Stimulated activated CD8-positive, alpha-beta memory T cell treated with anti-CD3 and anti-CD28 coated beads, Interleukin-4, amount 100 ng/mL, for 24 hours (primary cell): ENCODE results near the gene ERMN.
A peak's percentile ranks its signal among the peaks of the same experiment; 100 is the strongest.

Experiments
- DNase-seq: peaks from one replicate; pipeline ENCODE4 v3.0.0-alpha.2; 2020; ENCODE audit warnings: low read depth

Gene ERMN

GRCh38 chr2:157329524-157329923 is 3.9 kb upstream of the ERMN start:
- DNase-seq, result no peak

- peak; percentile 79 for DNase-seq
Observed at GRCh38 chr2:157327621-157328500, 2.2 kb upstream of the ERMN start.

GRCh38 chr2:157327200-157327599 is 1.6 kb upstream of the ERMN start:
- DNase-seq, result no peak

GRCh38 chr2:157326698-157327097 is 1.1 kb upstream of the ERMN start:
- no peak for DNase-seq

- no peak for DNase-seq
Observed at GRCh38 chr2:157324331-157324843, 1.2 kb downstream of the ERMN start.

GRCh38 chr2:157322432-157322831 is 3.2 kb downstream of the ERMN start:
- DNase-seq, result no peak

- DNase-seq, result no peak
Observed at GRCh38 chr2:157321466-157321865, 4.2 kb downstream of the ERMN start.

GRCh38 chr2:157320409-157320808 is 5.2 kb downstream of the ERMN start:
- DNase-seq, result no peak

- no peak for DNase-seq
Observed at GRCh38 chr2:157319795-157320194, 5.8 kb downstream of the ERMN start.

GRCh38 chr2:157318884-157319283 is 6.7 kb downstream of the ERMN start:
- no peak for DNase-seq

GRCh38 chr2:157315901-157316300 is 9.7 kb downstream of the ERMN start:
- DNase-seq, result no peak

- DNase-seq, result no peak
Observed at GRCh38 chr2:157312866-157313486, 12.6 kb downstream of the ERMN start.

GRCh38 chr2:157311706-157312105 is 13.9 kb downstream of the ERMN start:
- no peak for DNase-seq

- DNase-seq, result no peak
Observed at GRCh38 chr2:157309878-157310277, 15.7 kb downstream of the ERMN start.

GRCh38 chr2:157307021-157307420 is 18.6 kb downstream of the ERMN start:
- DNase-seq, result no peak

GRCh38 chr2:157305723-157306110 is 19.9 kb downstream of the ERMN start:
- no peak for DNase-seq

GRCh38 chr2:157304811-157305722 is 20.6 kb downstream of the ERMN start:
- DNase-seq, result no peak

GRCh38 chr2:157303612-157304011 is 22.0 kb downstream of the ERMN start:
- no peak for DNase-seq

GRCh38 chr2:157302492-157303099 is 23.0 kb downstream of the ERMN start:
- no peak for DNase-seq

- no peak for DNase-seq
Observed at GRCh38 chr2:157301307-157301706, 24.3 kb downstream of the ERMN start.

- DNase-seq, result no peak
Observed at GRCh38 chr2:157296958-157297357, 28.7 kb downstream of the ERMN start.

GRCh38 chr2:157296490-157296889 is 29.1 kb downstream of the ERMN start:
- DNase-seq, result no peak
